Colon (tissue), 2 donors: ENCODE results near the gene SGF29.
"Not testable (repeated sequence)": the region's sequence is repeated elsewhere in the genome, so short reads cannot be mapped to it uniquely, and the experiment has no call there.

Source experiments
- FAIRE-seq: peaks from 2 replicates; lab custom pipeline; 2012; peaks lifted over from hg19 to GRCh38; lab: Jason Lieb, UNC
- donor health status: control.
- donor health status: control.

Gene SGF29

DNA sequence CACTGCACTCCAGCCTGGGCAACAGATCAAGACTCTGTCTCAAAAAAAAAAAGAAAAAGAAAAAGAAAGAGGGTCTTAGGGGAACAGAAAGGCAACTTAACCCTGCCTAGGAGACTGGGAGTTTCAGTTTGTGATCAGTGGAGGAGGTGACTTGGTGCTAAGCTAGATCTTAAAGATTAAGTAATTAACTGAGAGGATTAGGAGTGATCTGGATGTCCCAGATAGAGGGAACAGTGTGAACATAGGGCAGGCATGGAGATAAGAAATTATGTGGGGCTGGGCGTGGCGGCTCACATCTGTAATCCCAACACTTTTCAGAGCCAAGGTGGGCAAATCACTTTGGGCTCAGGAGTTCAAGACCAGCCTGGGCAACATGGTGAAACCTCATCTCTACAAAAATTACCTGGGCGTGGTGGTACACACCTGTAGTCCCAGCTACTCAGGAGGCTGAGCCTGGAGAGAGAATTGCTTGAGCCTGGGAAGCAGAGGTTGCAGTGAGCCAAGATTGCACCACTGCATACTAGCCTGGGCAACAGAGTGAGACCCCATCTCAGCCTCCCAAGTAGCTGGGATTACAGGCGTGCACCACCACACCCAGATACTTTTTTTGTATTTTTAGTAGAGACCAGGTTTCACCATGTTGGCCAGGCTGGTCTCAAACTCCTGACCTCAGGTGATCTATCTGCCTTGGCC is 12.7 kb downstream of the SGF29 start:
- not testable (repeated sequence) for FAIRE-seq

DNA sequence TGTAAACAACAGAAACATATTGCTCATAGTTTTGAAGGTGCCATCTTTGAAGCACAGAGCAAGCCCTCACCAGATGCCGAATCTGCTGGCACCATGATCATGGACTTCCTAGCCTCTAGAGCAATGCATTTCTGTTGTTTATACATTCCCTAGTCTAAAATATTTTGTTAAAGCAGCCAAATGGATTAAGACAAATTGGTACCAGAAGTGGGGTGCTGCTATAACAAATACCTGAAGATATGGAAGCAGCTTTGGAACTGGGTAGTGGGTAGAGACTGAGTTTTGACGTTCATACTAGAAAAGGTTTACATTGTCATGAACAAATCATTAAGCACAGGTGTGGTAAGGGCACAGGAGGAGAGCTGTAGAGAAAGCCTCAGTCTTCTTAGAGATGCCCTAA is 13.6 kb downstream of the SGF29 start:
- FAIRE-seq: no peak

DNA sequence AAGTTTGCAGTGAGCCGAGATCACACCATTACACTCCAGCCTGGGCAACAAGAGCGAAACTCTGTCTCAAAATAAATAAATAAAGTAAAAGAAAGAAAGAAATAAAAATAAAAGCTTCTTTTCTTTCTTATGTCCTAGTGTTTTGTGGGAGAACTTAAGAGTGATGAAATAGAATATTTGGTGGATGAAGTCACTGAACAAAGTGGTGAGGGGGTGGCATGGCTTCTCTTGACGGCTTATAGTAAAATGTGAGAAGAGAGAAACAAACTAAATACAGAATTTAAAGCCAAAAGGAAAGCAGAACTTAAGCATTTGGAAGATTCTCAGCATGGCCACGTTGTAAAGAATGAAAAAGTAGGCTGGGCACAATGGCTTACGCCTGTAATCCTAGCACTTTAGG is 15.3 kb downstream of the SGF29 start:
- no peak for FAIRE-seq

DNA sequence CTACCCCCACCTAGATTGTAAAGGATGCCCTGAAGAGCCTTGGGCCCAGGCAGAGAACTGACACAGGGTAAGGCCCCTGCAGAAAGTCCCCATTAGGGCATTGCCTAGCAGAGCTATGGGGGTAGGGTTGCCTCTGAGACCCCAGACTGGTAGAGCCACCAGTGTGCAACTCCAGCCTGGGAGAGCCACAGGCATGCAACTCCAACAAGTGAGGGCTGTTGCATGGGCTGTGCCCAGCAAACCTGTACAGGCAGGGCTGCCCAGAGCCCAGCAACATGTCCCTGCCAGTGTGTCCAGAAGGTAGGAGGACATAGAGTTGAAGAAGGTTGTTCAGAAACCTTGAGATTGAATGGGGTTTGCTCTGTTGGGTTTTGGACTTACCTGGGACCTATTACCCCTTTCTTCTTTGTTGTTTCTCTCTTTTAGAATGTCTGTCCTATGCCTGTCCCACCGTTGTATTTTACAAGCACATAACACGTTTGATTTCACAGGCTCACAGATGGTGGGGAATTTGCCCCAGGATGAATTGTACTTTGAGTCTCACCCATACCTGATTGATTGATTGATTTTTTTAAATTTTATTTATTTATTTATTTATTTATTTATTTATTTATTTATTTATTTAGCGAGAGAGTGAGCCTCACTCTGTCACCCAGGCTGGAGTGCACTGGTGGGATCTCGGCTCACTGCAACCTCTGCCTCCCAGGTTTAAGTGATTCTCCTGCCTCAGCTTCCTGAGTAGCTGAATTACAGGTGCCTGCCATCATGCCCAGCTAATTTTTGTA is 16.4 kb downstream of the SGF29 start:
- FAIRE-seq: no peak

DNA sequence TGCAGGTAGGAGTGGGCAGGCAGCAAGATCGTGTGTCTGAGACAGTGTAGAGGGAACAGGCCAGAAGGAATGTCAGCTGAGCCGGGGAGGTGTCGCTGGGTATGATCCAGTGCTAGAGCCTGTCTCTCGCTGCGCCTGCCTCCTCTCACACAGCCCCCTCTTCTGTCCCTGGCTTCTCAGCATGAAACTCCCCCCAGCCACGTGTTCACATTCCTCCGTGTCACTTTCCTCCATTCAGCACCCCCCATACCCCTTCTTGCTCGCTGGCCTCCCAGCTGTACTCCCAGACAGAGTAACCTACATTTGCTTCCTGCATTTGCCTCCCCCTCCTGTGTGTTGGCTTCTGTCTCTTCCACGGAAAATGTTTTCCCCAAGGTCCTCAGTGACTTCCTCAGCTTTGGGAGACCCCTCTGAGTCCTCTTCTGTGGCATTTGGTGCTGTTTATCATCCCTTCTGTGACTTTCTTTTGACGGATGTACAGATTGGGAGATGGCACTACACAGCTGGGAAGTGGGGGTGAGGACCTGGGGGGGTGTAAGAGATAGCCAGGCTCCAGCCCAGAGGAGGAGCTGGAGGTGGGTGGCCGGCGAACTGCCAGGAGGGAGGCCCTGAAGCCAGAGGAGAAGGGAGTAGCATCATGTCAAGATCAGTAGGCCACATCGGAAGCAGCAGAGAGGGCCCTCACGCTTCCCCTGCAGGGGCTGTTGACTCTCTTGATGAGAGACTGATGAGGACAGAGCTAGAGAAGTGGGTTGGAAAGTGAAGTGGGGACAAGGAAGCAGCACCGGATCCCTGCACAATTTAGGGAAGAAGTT is 19.2 kb downstream of the SGF29 start:
- no peak for FAIRE-seq

DNA sequence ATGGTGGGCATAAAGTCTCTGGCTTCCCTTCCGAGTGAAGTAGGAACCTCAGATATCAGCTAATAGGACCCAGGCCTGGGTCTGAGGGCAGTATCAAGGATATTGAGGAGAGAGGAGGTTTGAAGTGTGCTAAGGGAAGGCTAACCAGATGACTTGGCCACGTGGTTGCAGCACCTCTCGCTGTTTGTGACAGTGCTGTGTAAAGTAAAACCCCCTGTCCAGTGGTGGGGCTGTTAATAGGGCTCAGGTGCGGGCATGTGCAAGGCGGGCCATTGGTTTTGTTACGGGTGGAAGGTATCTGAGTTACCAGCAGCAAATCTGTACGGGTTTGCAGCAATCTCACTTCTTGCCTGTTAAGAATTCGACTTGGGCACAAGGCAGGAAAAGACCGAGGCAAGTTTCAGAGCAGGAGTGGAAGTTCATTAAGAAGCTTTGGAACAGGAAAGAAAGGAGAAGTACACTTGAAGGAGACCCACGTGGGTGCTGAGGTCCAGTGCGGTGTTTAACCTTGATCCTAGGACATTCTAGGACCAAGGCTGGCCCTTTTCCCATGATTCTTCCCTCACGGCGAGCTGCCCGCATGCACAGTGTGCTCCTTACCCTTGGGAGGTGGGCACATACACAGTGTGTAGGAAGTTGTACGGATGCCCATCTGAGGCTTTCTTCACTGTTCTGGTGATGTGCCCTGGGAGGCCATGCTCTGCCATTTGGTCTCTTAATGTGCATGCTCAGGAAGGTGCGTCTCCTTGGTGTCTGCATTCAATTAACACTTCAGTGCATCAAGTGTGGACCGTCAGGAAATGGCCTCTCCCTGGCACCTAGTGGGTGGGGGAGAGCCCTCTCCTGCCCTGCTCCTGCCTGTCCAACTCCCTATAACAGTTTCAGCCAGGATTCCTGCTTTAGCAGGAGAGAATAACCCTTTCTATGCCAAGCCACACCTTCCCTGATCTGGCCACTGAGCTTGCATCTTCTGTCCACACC is 20.3 kb downstream of the SGF29 start:
- no peak for FAIRE-seq

DNA sequence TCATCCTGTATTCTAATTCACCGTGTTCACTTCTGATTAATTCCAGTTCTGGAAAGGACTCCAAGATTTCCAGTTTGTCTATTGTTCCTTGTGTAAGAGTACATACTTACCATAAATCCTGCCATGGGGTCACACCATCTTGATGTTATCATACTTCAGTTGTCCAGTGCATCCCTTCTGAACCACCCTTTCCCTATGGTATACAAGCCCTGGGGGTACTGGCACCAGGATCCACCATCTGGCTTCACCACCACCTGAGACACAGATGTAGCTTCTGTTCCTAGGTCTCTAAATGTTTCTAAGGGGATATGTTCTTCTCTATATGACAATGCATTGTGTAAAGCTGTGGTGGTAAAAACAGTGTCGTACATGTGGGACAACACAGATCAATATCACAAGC is 21.2 kb downstream of the SGF29 start:
- FAIRE-seq: no peak

DNA sequence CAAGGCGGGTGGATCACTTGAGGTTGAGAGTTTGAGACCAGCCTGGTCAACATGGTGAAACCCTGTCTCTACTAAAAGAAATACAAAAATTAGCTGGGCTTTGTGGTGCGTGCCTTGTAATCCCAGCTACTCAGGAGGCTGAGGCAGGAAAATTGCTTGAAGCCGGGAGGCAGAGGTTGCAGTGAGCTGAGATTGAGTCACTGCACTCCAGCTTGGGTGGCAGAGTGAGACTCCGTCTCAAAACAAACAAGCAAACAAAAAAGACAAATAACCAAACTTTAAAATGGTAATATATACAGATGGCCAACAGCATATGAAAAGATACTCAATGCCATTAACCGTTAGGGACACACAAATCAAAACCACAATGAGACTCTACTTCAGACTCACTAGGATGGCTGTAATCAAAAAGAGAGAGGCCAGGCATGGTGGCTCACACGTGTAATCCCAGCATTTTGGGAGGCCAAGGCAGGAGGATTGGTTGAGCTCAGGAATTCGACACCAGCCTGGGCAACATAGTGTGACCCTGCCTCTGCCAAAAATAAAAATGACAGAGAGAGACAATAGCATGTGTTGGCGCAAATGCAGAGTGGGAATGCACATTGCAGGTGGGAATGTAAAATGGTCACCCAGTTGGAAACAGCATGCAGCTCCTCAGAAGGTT is 21.9 kb downstream of the SGF29 start:
- no peak for FAIRE-seq

DNA sequence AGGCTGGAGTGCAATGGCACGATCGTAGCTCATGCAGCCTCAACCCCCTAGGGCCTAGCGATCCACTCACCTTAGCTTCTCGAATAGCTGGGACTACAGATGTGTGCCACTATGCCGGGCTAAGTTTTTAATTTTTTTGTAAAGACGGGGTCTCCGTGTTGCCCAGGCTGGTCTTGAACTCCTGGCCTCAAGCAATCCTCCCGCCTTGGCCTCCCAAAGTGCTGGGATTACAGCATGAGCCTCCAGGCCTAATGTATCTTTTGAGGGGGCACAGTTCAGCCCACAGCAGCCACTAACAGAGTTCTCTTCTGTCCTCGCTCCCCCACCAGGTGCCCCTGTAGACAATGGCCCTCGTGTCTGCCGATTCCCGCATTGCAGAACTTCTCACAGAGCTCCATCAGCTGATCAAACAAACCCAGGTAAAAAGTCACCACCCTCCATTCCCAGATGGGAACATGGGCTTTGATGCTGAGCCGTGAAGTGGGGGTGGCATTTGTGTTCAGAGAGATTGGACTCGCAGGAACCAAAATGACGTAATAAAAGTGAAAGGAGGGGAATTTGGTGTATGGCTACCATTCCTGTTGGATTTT is 27.1 kb downstream of the SGF29 start:
- FAIRE-seq: no peak

DNA sequence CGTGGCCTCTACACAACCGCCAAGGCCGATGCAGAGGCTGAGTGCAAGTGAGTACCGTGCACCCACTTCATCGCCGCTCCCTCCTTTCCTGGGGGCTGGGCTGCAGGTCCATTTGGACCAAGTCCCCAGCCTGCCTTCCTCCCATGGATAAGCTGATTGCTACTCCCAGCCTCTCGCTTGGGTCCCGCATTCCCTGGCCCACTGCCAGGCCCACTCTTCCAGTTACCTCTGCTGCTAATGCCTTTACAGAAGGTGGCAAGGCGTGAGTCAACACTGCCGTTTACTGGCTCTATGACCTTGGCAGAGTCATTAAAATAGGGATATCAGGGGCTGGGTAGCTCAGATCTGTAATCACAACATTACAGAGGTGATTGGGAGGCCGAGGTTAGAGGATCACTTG is 32.0 kb downstream of the SGF29 start:
- FAIRE-seq: no peak

DNA sequence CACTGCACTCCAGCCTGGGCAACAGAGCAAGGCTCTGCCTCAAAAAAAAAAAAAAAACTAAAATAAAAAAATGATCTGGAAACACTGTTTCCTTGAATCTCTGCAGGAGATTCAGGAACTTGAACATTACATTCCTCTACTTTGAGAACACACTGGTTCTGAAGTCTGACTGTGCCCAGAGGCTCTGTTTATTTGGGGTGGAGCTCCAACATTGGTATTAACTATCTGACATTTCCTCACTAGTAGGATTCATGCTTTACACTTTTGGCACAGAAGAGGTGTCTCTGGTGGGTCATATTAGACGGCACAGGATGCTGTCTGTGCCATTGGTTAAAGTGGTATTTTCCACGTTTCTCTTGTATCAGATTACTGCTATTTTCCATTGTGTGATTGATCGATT is 32.7 kb downstream of the SGF29 start:
- FAIRE-seq: no peak

DNA sequence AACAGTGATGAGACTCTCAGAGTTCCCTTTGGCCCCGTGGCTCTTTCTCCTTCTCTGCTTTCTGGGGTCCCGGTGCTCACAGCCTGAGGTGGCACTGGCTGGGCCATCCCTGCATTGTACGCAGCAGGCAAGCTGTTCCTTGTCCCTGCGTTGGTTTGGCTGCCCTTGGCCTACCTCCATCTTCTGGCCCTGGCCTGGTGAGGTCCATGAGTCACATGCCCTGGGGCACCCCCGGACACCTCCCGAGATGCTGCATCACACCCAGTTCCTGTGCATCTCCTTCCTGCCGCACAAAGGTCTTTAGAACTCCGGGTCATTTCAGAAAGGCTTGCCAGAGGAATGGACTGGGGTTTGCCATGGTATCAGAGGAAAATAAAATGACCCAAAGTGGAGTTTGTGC is 33.7 kb downstream of the SGF29 start:
- FAIRE-seq: no peak

DNA sequence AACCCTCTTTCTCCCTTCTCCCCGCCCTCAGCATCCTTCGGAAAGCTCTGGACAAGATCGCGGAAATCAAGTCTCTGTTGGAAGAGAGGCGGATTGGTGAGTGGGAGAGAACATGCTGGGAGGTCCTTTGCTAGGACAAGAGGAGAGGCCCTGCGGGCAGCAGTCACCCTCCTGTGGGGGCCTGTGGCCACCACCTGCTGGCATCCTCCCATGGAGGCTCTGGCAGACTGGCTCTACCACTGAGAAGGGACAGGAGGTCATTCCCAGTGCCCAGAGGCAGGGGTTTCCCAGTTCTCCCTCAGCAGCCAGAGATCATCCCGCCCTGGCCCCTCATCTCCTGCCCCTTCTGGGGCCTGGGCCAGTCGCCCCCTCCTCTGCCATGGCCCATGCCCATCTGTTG is 35.3 kb downstream of the SGF29 start:
- no peak for FAIRE-seq

DNA sequence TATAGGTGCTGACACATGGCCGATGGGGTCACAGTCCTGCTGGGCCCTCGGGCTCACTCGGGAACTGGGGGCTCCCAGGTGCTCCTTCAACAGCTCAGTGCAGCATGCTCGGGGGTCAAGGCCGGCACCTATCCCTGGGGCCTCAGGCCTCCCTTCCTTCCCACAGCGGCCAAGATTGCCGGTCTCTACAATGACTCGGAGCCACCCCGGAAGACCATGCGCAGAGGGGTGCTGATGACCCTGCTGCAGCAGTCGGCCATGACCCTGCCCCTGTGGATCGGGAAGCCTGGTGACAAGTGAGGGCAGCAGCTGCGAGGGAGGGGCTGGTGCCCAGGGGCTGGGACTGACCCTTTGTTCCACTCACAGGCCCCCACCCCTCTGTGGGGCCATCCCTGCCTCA is 36.2 kb downstream of the SGF29 start:
- no peak for FAIRE-seq

DNA sequence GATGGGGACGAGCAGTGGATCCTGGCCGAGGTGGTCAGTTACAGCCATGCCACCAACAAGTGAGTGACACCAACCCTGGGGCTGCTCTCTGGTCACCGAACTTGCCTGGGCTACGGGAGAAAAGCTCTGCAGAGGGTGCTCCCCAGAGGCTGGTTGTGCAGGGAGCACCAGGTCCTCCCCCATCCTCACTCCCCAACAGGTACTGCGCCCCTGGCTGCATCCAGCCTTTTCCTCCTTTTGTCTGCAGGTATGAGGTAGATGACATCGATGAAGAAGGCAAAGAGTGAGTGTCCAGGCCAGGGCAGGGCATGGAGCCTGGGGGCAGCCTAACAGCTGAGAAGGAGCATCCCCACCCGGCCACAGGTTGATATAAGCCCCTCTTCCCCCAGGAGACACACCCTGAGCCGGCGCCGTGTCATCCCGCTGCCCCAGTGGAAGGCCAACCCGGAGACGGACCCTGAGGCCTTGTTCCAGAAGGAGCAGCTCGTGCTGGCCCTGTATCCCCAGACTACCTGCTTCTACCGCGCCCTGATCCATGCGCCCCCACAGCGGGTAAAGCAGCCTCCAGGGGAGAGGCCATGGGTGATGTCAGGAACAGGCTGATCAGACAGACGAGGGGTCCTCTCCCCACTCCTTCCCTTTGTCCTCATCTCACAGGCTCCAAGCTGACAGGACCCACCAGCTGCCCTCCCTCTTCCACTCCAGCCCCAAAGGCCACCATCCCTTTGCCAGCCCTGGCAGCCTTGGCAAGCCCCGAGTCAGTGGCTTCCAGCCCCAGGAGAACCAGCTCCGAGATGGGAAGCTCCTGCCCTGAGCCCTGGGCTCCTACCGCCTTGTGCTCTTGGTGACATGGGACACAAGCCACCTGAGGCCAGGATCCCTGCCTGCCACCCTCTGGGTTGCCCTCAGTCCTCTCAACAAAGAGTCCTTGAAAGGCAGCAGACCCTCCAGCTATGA is 36.9 kb downstream of the SGF29 start:
- FAIRE-seq: no peak

DNA sequence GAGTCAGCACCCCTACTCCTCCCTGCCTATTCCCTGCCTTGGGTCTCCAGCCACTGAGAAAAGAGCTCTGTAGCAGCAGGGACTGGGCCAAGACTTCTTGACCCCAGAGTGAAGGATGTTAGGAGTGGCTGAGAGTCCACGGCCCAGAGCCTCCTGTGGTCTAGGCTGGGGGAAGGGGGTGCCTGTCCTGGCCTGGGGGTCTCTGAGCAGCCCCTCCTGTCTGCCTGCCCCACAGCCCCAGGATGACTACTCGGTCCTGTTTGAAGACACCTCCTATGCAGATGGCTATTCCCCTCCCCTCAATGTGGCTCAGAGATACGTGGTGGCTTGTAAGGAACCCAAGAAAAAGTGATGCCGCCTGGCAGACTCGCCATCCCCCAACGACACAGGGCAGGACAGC is 37.6 kb downstream of the SGF29 start:
- FAIRE-seq: no peak

DNA sequence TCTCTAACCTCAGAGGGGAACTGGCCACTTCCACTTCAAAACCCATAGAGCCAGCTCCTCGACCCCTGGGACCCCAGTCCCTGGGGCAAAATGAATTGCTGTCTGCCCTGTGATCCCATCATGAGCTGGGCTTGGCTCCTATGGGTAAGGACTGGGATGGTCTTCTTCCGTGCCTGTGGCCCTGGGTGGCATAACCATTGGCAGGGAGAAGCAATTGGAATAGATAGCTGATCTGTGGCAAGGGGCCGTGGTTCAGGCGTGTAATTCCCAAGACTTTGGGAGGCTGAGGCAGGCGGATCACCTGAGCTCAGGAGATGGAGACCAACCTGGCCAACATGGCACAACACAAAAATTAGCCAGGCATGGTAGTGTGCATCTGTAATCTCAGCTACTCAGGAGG is 38.8 kb downstream of the SGF29 start:
- no peak for FAIRE-seq

DNA sequence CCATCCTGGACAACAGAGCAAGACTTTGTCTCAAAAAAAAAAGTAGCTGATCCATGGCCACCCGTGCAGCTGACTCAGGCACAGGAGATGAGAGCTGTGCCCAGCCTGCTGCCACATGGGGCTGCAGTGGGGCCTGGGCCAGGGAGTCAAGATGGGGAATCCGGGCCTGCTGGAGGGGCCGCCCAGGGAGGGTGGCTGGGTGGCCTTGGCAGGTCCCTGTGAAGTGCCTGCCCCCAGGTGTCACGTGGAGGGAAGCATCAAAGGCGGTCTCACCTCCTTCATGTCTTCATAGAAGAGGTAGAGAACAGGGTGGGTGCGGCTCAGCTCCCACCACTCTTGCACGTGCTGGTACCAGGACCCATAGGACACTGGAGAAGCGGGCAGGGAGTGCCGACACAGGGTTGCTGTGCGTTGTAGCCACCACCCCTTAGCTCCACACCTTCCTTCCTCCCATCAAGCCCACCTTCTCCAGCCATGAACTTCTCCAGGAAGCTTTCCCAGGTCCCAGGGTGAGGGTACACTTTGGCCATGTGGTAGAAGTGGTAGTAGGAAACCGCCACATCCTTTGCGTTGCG is 39.3 kb downstream of the SGF29 start:
- FAIRE-seq: no peak

DNA sequence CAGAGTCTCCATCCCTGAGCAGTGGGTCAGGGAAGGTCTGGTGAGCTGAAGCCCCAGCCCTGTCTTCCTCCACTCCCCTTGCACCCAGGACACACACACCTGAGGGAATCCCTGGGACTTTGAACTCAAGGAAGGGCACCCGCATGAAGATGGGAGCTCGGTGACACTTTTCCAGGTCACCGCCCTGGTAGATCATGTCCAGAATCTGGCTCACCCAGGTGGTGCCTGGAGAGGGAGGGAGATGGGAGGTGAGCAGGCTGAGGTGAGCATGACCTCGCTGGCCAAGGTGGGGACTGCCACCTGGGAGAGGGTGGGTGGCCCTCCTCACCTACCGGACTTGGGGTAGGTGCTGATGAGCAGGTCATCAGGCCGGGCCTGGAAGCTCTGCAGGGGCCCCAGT is 41.7 kb downstream of the SGF29 start:
- FAIRE-seq: not testable (repeated sequence)
